Chondrocyte (in vitro differentiated cells): Measurements from ENCODE around the gene SYTL3. TPM values are rescaled to one million over a fixed set of nuclear protein-coding genes. Genes with fewer than 3 reads are reported as not detected.
"Not testable (repeated sequence)": the region's sequence is repeated elsewhere in the genome, so short reads cannot be mapped to it uniquely, and the experiment has no call there.

Experiments
- DNase-seq: peaks from one replicate; pipeline ENCODE4 v3.0.0; 2021; ENCODE audit warnings: mixed read lengths, low spot score
- H3K27ac Mint-ChIP-seq: one replicate; pipeline ENCODE4 v1.8.0; 2021; ENCODE audit warnings: mild to moderate bottlenecking, moderate library complexity, mixed read lengths; ENCODE audit not compliant: unreplicated experiment
- H3K27me3 Mint-ChIP-seq: 2 replicates; pipeline ENCODE4 v1.8.0; 2021; ENCODE audit warnings: low read depth, mixed read lengths
- H3K36me3 Mint-ChIP-seq: 2 replicates; pipeline ENCODE4 v1.8.0; 2021; ENCODE audit warnings: low read depth, mixed read lengths
- H3K4me1 Mint-ChIP-seq: 2 replicates; pipeline ENCODE4 v1.8.0; 2021; ENCODE audit warnings: low read depth, mild to moderate bottlenecking, mixed read lengths
- H3K4me3 Mint-ChIP-seq: one replicate; pipeline ENCODE4 v1.8.0; 2021; ENCODE audit warnings: mild to moderate bottlenecking, moderate library complexity, mixed read lengths; ENCODE audit not compliant: unreplicated experiment
- H3K9me3 Mint-ChIP-seq: 2 replicates; pipeline ENCODE4 v1.8.0; 2021; ENCODE audit warnings: low read depth, mixed read lengths
- CTCF ChIP-seq: fragments of 200-600 bp; sonication (generic); IDR thresholded peaks from 2 replicates; pipeline ENCODE4 v1.5.0; 2021; ENCODE audit warnings: antibody characterized with exemption, mild to moderate bottlenecking, moderate library complexity
- total RNA-seq: library from RNA; stranded (reverse); gene quantifications from 3 replicates; pipeline ENCODE4 v1.2.1, GENCODE V29; 2021

SYTL3 gene
- total RNA-seq, 1 donor from 2014 or later = 1.4 TPM

DNA sequence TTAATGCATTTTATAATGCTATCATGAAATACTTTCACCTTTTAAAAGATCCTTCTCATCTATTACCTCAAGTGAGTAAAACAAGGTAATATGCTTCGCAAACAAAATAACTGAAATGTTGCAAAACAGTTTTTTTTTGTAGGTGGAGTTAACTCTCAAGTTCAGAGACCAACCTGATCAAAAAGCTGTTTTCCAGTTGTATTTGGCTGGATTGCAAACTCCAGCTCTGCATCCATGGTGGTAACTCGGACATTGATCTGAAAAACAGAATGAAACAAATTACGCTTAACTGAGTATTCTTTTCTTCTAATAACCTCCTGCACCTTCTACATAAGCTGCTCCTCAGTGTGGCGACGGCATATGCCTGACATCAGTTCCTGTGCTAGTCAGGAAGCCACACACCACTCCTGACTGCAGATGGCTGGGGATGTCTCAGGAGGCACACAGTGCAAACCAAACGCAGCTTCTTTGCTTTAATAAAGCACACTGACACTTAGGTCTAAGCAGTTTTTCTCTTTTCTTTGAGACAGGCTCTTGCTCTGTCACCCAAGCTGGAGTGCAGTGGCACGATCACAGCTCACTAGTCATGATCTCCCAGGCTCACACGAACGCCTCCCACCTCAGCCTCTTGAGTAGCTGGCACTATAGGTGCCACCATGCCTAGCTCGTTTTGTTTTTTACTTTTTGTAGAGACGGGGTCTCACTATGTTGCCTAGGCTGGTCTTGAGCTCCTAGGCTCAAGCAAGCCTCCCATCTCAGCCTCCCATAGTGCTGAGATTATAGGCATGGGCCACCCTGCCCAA lies 139.5 kb downstream of the SYTL3 start:
- H3K27ac Mint-ChIP-seq = no peak overlapping the region
- H3K9me3 Mint-ChIP-seq = no peaks in the 10 kb centered on the region
- H3K4me1 Mint-ChIP-seq = peaks cover 19% of the 10 kb centered on the region
- TF ChIP-seq CTCF = no peak
- H3K4me3 Mint-ChIP-seq = no peak overlapping the region
- H3K27me3 Mint-ChIP-seq = no peaks in the 10 kb centered on the region
- peaks cover 17% of the 10 kb centered on the region for H3K36me3 Mint-ChIP-seq
- DNase-seq = no peak

DNA sequence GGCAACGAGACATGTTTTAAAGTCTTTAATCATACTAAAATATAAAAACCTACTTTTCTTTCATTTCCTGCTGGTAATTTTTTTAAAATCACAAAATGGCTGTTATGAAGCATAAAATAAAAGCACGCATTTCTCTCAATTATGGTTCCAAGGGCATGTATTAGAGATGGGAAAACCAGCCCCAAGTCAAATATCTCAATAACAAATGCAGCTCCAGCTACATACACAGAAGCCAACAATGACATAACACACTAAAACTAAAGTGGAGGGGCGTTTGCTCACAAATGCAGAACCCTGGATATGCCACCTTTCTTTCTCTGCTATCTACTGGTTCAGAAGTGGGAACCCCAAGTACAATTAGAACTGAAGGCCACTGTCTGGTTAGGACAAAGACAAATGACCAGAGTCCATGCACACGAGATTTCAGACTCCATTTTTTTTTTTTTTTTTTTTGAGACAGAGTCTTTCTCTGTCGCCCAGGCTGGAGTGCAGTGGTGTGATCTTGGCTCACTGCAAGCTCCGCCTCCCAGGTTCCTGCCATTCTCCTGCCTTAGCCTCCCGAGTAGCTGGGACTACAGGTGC lies 141.5 kb downstream of the SYTL3 start:
- H3K36me3 Mint-ChIP-seq = peaks cover 10% of the 10 kb centered on the region
- no peak for TF ChIP-seq CTCF
- H3K4me3 Mint-ChIP-seq = no peak overlapping the region
- no peak overlapping the region for H3K27ac Mint-ChIP-seq
- no peaks in the 10 kb centered on the region for H3K9me3 Mint-ChIP-seq
- no peak for DNase-seq
- H3K4me1 Mint-ChIP-seq = peaks cover 14% of the 10 kb centered on the region
- no peaks in the 10 kb centered on the region for H3K27me3 Mint-ChIP-seq

- not testable (repeated sequence) for DNase-seq, H3K27ac Mint-ChIP-seq, H3K36me3 Mint-ChIP-seq, H3K4me3 Mint-ChIP-seq, H3K27me3 Mint-ChIP-seq, H3K9me3 Mint-ChIP-seq
- H3K4me1 Mint-ChIP-seq = peaks cover 22% of the 10 kb centered on the region
These were observed 142.7 kb downstream of the SYTL3 start for GRCh38 chr6:158792505-158792904.

- Mint-ChIP-seq H3K9me3 (no peaks in the 10 kb centered on the region), H3K4me1 (peaks cover 31% of the 10 kb centered on the region), H3K27me3 (no peaks in the 10 kb centered on the region), H3K4me3 (no peak overlapping the region), H3K27ac (no peak overlapping the region), H3K36me3 (no peaks in the 10 kb centered on the region)
- no peak for DNase-seq
- peak; percentile 68 for TF ChIP-seq CTCF
These were observed 143.6 kb downstream of the SYTL3 start for GRCh38 chr6:158793432-158793831.

DNA sequence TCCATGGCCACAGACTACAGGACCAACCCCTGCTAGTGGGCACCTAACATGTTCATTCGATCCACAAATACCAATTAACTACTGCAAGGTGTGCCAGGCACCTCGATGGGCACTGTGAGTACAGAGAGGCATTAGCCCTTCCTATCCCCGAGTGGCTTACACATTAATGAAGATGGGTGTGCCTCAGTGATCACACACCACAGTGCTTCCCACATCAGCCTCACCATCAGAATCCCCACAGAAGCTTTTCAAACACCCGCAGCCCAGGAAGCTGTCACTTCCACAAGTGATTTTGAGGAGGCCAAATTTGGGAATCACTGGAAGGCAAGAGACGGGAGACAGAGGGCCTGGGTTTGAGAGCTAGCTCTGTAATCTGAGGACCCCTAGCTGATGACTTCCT lies 145.7 kb downstream of the SYTL3 start:
- Mint-ChIP-seq H3K27ac (no peak overlapping the region), H3K36me3 (no peaks in the 10 kb centered on the region), H3K27me3 (no peaks in the 10 kb centered on the region), H3K4me1 (peaks cover 44% of the 10 kb centered on the region), H3K4me3 (no peak overlapping the region), H3K9me3 (no peaks in the 10 kb centered on the region)
- no peak for TF ChIP-seq CTCF
- no peak for DNase-seq
